HL-60/S4 (cell line): ENCODE measurements around the gene PDE3B.
"Not testable (repeated sequence)": the region's sequence is repeated elsewhere in the genome, so short reads cannot be mapped to it uniquely, and the experiment has no call there.

ENCODE experiments used
- in situ Hi-C: fragments of 300-500 bp; cut with MboI; formaldehyde crosslinking; loops from 2 replicates; pipeline ENCODE4 v1.14.3; 2022; ENCODE audit warnings: low sequenced_read_pairs

The PDE3B gene

GRCh38 chr11:14740539-14740938 is 96.9 kb downstream of the PDE3B start:
- in situ Hi-C loops: not testable (repeated sequence)

- in situ Hi-C loops: no loop called here
These were observed 97.6 kb downstream of the PDE3B start for GRCh38 chr11:14741195-14741594.

DNA sequence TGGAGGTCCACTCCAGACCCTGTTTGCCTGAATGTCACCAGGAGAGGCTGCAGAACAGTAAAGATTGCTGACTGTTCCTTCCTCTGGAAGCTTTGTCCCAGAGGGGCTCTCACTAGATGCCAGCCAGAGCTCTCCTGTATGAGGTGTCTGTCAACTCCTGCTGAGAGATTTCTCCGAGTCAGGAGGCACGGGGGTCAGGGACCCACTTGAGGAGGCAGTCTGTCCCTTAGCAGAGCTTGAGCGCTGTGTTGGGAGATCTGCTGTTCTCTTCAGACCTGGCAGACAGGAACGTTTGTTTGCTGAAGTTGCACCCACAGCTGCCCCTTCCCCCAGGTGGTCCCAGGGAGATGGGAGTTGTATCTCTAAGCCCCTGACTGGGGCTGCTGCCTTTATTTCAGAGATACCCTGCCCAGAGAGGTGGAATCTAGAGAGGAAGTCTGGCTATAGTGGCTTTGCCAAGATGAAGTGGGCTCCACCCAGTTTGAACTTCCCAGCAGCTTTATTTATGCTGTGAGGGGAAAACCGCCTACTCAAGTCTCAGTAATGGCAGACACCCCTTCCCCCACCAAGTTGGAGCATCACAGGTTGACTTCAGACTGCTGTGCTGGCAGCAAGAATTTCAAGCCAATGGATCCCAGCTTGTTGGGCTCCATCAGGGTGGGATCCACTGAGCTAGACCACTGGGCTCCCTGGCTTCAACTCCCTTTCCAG is 99.4 kb downstream of the PDE3B start:
- in situ Hi-C loops: no loop called here

GRCh38 chr11:14743667-14744066 is 100.1 kb downstream of the PDE3B start:
- in situ Hi-C loops: not testable (repeated sequence)

DNA sequence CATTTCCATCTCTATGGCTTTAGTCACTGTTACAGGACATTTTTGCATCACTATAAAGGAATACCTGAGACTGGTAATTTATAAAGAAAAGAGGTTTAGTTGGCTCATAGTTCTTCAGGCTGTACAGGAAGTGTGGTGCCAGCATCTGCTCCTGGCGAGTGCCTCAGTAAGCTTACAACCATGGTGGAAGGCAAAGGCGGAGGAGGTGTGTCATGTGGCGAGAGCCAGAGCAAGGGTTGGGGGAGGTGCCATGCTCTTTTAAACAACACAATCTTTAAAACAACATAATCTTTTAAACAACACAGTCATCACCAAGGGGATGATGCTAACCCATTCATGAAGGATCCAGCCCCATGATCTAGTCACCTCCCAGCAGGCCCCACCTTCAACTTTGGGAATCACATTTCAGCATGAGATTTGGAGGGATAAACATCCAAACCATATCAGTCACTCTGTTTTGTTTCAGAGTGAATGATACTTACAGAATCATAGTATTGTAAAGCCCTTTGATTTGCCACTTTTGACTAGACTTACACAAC is 103.3 kb downstream of the PDE3B start:
- in situ Hi-C loops: no loop called here

GRCh38 chr11:14748090-14748489 is 104.5 kb downstream of the PDE3B start:
- in situ Hi-C loops: no loop called here

DNA sequence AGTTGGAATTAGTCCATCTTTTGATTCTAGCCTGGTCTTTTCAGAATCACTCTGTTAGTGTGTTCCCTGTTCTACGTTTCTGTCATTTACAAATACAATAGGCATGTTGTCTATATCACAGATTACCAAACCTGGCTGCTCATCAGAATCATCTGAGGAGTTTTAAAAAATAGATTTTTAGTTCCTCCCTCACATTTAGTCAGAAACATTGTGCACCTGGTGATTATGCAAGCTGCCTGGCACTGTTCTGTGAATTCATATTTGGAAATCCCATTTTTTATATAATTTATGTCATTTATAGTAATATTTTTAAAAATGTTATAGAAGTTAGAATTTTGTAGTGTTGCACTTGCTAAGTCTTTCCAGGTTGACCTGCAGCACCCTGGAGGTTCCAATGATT is 107.3 kb downstream of the PDE3B start:
- in situ Hi-C loops: no loop called here

GRCh38 chr11:14751975-14752407 is 108.4 kb downstream of the PDE3B start:
- in situ Hi-C loops: no loop called here

GRCh38 chr11:14755140-14755539 is 111.5 kb downstream of the PDE3B start:
- in situ Hi-C loops: no loop called here

- in situ Hi-C loops: no loop called here
These were observed 112.7 kb downstream of the PDE3B start for GRCh38 chr11:14756349-14756748.

DNA sequence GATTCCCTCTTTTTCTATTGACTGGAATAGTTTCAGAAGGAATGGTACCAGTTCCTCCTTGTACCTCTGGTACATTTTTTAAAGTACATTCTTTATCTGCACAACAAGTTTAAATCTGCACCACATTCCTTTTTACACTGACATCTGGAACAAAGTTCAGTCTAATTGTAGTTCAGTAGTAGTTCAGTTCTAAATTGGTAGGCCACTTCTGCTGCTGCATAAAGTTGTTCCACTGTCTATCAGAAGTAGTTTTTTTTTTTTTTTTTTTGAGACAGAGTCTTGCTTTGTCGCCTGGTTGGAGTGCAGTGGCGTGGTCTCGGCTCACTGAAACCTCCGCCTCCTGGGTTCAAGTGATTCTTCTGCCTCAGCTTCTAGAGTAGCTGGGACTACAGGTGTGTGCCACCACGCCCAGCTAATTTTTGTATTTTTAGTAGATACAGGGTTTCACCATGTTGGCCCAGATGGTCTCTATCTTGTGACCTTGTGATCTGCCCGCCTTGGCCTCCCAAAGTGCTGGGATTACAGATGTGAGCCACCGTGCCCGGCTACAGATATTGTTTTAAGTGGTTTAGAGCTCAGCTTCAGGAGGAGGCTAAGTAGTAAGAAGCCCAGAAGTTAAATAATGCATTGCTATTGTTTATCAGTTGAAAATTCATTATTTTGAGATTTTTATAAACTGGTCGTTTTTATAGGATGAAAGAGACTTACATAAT is 115.9 kb downstream of the PDE3B start:
- in situ Hi-C loops: not testable (repeated sequence)

DNA sequence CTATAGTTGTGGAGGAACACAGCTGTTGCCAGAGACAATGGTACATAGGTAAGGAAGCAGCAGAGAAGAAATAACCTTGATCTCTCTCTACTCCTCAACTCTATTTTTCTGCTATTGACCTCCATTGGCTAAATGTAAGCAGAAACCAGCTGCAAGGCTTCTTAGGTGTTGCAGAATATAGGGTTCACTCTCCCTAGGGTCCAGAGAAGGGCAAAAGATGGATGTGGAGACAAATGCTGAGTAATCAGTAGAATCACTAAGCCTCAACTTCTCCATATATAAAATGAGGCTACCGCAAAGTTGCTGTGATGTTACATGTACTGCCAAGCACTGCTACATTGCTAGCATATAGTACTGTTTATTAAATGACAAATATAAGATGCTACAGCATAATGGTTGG is 120.6 kb downstream of the PDE3B start:
- in situ Hi-C loops: no loop called here

- in situ Hi-C loops: no loop called here
These were observed 121.2 kb downstream of the PDE3B start for GRCh38 chr11:14764579-14765527.

DNA sequence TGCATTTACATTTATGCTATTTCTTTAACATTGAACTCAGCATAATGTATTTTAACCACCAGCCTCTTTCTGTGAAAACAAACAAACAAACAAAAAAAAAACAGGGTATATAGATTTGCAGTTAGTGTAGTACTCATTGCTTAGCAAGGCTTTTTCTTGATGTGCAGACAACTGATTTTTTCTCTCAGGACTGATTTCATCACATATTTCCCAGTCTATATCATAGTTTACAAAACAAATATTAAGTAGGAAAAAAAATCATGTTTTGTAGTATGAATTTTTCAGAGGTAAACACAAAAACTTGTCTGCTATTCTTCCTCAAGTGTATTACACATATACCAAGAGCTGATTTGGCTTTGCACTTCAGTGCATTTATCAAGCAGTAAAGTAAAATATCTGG is 123.0 kb downstream of the PDE3B start:
- in situ Hi-C loops: no loop called here

GRCh38 chr11:14768526-14769188 is 125.1 kb downstream of the PDE3B start:
- in situ Hi-C loops: no loop called here

GRCh38 chr11:14773755-14774154 is 130.2 kb downstream of the PDE3B start:
- in situ Hi-C loops: no loop called here

DNA sequence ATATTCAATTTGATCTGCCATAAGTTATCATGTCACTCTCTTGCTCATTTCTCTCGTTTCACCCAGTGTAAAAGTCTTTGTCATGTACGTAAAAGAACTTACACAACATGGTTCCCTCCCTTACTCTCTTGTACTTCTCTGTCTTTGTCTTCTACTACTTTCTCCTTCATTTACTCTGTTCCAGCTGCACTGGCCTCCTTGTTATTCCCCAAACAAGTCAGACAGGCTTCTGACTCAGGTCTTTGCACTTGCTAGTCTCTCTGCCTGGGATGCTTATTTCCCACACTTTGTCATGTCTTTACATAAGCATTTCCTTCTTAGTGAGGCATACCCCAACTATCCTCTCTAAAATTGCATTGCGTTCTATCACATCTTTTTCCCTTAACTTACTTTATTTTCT is 131.1 kb downstream of the PDE3B start:
- in situ Hi-C loops: no loop called here

DNA sequence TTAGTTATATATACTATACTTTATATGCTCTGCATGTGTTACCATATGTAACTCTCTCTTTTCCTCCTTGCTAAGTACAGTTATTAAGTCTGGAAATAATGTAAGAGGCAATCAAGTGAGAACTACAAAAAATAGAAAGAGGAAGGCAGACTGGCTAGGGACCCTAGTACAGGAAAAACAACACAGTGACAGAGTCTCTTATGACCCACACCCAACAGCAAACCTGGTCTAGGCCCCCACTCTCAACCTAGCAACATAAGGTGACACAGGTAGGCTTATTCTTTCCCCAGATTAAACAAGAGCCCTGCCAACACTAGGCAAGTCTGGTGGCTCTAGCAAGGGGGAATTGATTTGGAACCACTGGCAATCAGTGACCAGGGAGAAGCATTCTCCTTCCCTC is 132.3 kb downstream of the PDE3B start:
- in situ Hi-C loops: no loop called here

- in situ Hi-C loops: not testable (repeated sequence)
These were observed 134.9 kb downstream of the PDE3B start for GRCh38 chr11:14778460-14778859.

- in situ Hi-C loops: no loop called here
These were observed 140.2 kb downstream of the PDE3B start for GRCh38 chr11:14783788-14784187.

GRCh38 chr11:14784230-14784629 is 140.6 kb downstream of the PDE3B start:
- in situ Hi-C loops: no loop called here
